GM10266 (cell line): Measurements from ENCODE around the gene SPC25.
"Not testable (repeated sequence)": the region's sequence is repeated elsewhere in the genome, so short reads cannot be mapped to it uniquely, and the experiment has no call there.

Experiments
- DNase-seq: peaks from one replicate; pipeline ENCODE4 v3.0.0; 2012; ENCODE audit errors: extremely low spot score
- CTCF ChIP-seq: IDR thresholded peaks from 2 replicates; pipeline ENCODE4 v1.5.1; 2012; ENCODE audit warnings: mild to moderate bottlenecking, low read depth; ENCODE audit not compliant: control insufficient read depth, insufficient read depth; ENCODE audit errors: missing control alignments

SPC25 gene

GRCh38 chr2:168889635-168890005, 610 bp downstream of the SPC25 start:
- TF ChIP-seq CTCF, result no peak
- no peak for DNase-seq

GRCh38 chr2:168884975-168885374, 5.3 kb downstream of the SPC25 start:
- DNase-seq, result no peak
- no peak for TF ChIP-seq CTCF

- not testable (repeated sequence) for DNase-seq
These were observed 8.1 kb downstream of the SPC25 start for GRCh38 chr2:168882163-168882562.

GRCh38 chr2:168874368-168875054, 15.7 kb downstream of the SPC25 start:
- DNase-seq, result no peak
- no peak for TF ChIP-seq CTCF

GRCh38 chr2:168870824-168871223, 19.4 kb downstream of the SPC25 start:
- not testable (repeated sequence) for DNase-seq

- not testable (repeated sequence) for DNase-seq
These were observed 19.9 kb downstream of the SPC25 start for GRCh38 chr2:168870369-168870768.

GRCh38 chr2:168867164-168867563, 23.1 kb downstream of the SPC25 start:
- not testable (repeated sequence) for DNase-seq

- no peak for TF ChIP-seq CTCF
These were observed 32.1 kb downstream of the SPC25 start for GRCh38 chr2:168858146-168858545.

GRCh38 chr2:168855601-168856000, 34.6 kb downstream of the SPC25 start:
- DNase-seq, result no peak
- no peak for TF ChIP-seq CTCF

More at GRCh38 chr2:168858146-168858545, 32.1 kb downstream of the SPC25 start:
- no peak for DNase-seq

GRCh38 chr2:168854651-168855050, 35.6 kb downstream of the SPC25 start:
- no peak for TF ChIP-seq CTCF
- DNase-seq, result no peak
